Vagina (tissue), 2 donors: ENCODE data around the gene ENO2. TPM values are rescaled to one million over a fixed set of nuclear protein-coding genes. Genes with fewer than 3 reads are reported as not detected.
A peak's percentile ranks its signal among the peaks of the same experiment; 100 is the strongest.
"Not testable (repeated sequence)": the region's sequence is repeated elsewhere in the genome, so short reads cannot be mapped to it uniquely, and the experiment has no call there.

Experiments used
- DNase-seq, 2 donors: peaks; one replicate each; pipeline ENCODE4 v3.0.0-alpha.2; 2017; ENCODE audit errors: extremely low spot score in 2 of 2
- H3K27ac ChIP-seq: fragments of 200-600 bp; sonication (generic); one replicate; pipeline ENCODE4 v1.5.1; 2019
- H3K27me3 ChIP-seq: fragments of 200-600 bp; sonication (generic); one replicate; pipeline ENCODE4 v1.5.1; 2019
- H3K36me3 ChIP-seq, 2 donors: fragments of 200-600 bp; sonication (generic); one replicate each; pipeline ENCODE4 v1.5.1; 2017 to 2019
- H3K4me1 ChIP-seq: fragments of 200-600 bp; sonication (generic); one replicate; pipeline ENCODE4 v1.5.1; 2019
- H3K4me3 ChIP-seq, 2 donors: fragments of 200-600 bp; sonication (generic); 1 replicate in 1 of 2; 2 replicates in 1 of 2; pipeline ENCODE4 v1.5.1; 2016 to 2019
- H3K9me3 ChIP-seq: fragments of 200-600 bp; sonication (generic); one replicate; pipeline ENCODE4 v1.5.1; 2019
- CTCF ChIP-seq, 3 experiments: fragments of 450-650 bp in 2 of 3; fragments of 200-600 bp in 1 of 3; sonication (generic) in 1 of 3; IDR thresholded peaks; one replicate each; pipeline ENCODE4 v1.5.1; 2017 to 2019; ENCODE audit warnings: antibody characterized with exemption in 3 of 3, mild to moderate bottlenecking in 2 of 3, moderate library complexity in 2 of 3
- POLR2A ChIP-seq, 2 donors: fragments of 450-650 bp; IDR thresholded peaks; one replicate each; pipeline ENCODE4 v1.6.1; 2017; ENCODE audit warnings: antibody characterized with exemption in 2 of 2, mild to moderate bottlenecking in 2 of 2, moderate library complexity in 2 of 2
- POLR2AphosphoS5 ChIP-seq, 2 donors: sonication (generic); formaldehyde crosslinking; IDR thresholded peaks; one replicate each; pipeline ENCODE4 v1.9.0; 2017; ENCODE audit warnings: antibody characterized with exemption in 2 of 2, mild to moderate bottlenecking in 2 of 2, low read depth in 1 of 2; ENCODE audit not compliant: insufficient read depth in 1 of 2
- intact Hi-C: fragments of 100-400 bp; cut with DNase I; formaldehyde crosslinking; loops from one replicate; pipeline ENCODE4 v1.15.1; 2023
- total RNA-seq: library from RNA; depleted of rRNA; stranded (reverse); fragments of >200 nt; gene quantifications from one replicate; pipeline ENCODE4 v1.2.3, GENCODE V29; 2016

ENO2 gene
- total RNA-seq, 1 donor from 2014 or later = 20.1 TPM

GRCh38 chr12:6890789-6891645 is 23.4 kb upstream of the ENO2 start:
- Histone ChIP-seq H3K4me1 (peaks cover 8% of the 10 kb centered on the region), H3K9me3 (no peaks in the 10 kb centered on the region), H3K27ac (peak overlapping the region; percentile 93), H3K36me3 (no peaks in the 10 kb centered on the region), H3K4me3 (peak overlapping the region; percentile 49 to 51), H3K27me3 (no peaks in the 10 kb centered on the region)
- peak in 1 of 2 donors; percentile 96 for DNase-seq
- intact Hi-C loops = no loop called here
- TF ChIP-seq POLR2AphosphoS5 (IDR thresholded peaks at IDR 0.05; ENCODE audit: insufficient read depth in 1 of 2, low read depth in 1 of 2) (peak in 1 of 2 donors; percentile 87), POLR2A (IDR thresholded peaks at IDR 0.05) (peak in 1 of 2 donors; percentile 65), CTCF (IDR thresholded peaks at IDR 0.05) (peak; percentile 83 to 98 (median 93))

- H3K36me3 ChIP-seq = no peaks in the 10 kb centered on the region
- no peaks in the 10 kb centered on the region for H3K27me3 ChIP-seq
- intact Hi-C loops = no loop called here
- peaks cover 8% of the 10 kb centered on the region for H3K4me1 ChIP-seq
- peak overlapping the region; percentile 93 for H3K27ac ChIP-seq
- DNase-seq = no peak
- TF ChIP-seq POLR2A (IDR thresholded peaks at IDR 0.05) = no peak
- no peak for TF ChIP-seq CTCF (IDR thresholded peaks at IDR 0.05)
- TF ChIP-seq POLR2AphosphoS5 (IDR thresholded peaks at IDR 0.05; ENCODE audit: insufficient read depth in 1 of 2, low read depth in 1 of 2) = no peak
- H3K4me3 ChIP-seq = peak overlapping the region; percentile 49 to 51
- H3K9me3 ChIP-seq = no peaks in the 10 kb centered on the region
Observed at GRCh38 chr12:6891646-6892001, 22.8 kb upstream of the ENO2 start.

GRCh38 chr12:6892683-6893082 is 21.7 kb upstream of the ENO2 start:
- H3K27ac ChIP-seq, intact Hi-C loops, DNase-seq: not testable (repeated sequence)

GRCh38 chr12:6894321-6894720 is 20.1 kb upstream of the ENO2 start:
- intact Hi-C loops = no loop called here
- no peak for TF ChIP-seq POLR2A (IDR thresholded peaks at IDR 0.05)
- TF ChIP-seq POLR2AphosphoS5 (IDR thresholded peaks at IDR 0.05; ENCODE audit: insufficient read depth in 1 of 2, low read depth in 1 of 2) = no peak
- TF ChIP-seq CTCF (IDR thresholded peaks at IDR 0.05) = no peak
- no peaks in the 10 kb centered on the region for H3K9me3 ChIP-seq
- no peaks in the 10 kb centered on the region for H3K36me3 ChIP-seq
- H3K27ac ChIP-seq = no peak overlapping the region
- H3K4me1 ChIP-seq = peaks cover 8% of the 10 kb centered on the region
- H3K4me3 ChIP-seq = no peak overlapping the region
- no peak for DNase-seq
- H3K27me3 ChIP-seq = no peaks in the 10 kb centered on the region

More at GRCh38 chr12:6892683-6893082, 21.7 kb upstream of the ENO2 start:
- not testable (repeated sequence) for H3K4me3 ChIP-seq, H3K27me3 ChIP-seq, H3K36me3 ChIP-seq, H3K4me1 ChIP-seq, H3K9me3 ChIP-seq

GRCh38 chr12:6896846-6897435 is 17.4 kb upstream of the ENO2 start:
- intact Hi-C loops = no loop called here
- no peaks in the 10 kb centered on the region for H3K36me3 ChIP-seq
- DNase-seq = no peak
- no peak overlapping the region for H3K4me3 ChIP-seq
- H3K27ac ChIP-seq = no peak overlapping the region
- no peaks in the 10 kb centered on the region for H3K27me3 ChIP-seq
- H3K4me1 ChIP-seq = peaks cover 1% of the 10 kb centered on the region
- no peaks in the 10 kb centered on the region for H3K9me3 ChIP-seq
- no peak for TF ChIP-seq CTCF (IDR thresholded peaks at IDR 0.05)
